AG09319 (cell line): Measurements from ENCODE around the gene SLC35B3.
"Not testable (repeated sequence)": the region's sequence is repeated elsewhere in the genome, so short reads cannot be mapped to it uniquely, and the experiment has no call there.

ENCODE experiments used
- DNase-seq: peaks from one replicate; pipeline ENCODE4 v3.0.0-alpha.2; 2010; ENCODE audit warnings: low read depth; ENCODE audit errors: extremely low read depth
- CTCF ChIP-seq: IDR thresholded peaks from 2 replicates; pipeline ENCODE4 v1.5.1; 2011; ENCODE audit warnings: low read depth, mild to moderate bottlenecking, inconsistent platforms, low read length, moderate library complexity

Gene SLC35B3

GRCh38 chr6:8435845-8436168 lies 462 bp upstream of the SLC35B3 start:
- TF ChIP-seq CTCF: no peak
- DNase-seq: no peak

GRCh38 chr6:8434727-8435092 lies 635 bp downstream of the SLC35B3 start:
- no peak for DNase-seq

GRCh38 chr6:8432614-8433013 lies 2.7 kb downstream of the SLC35B3 start:
- TF ChIP-seq CTCF: no peak
- no peak for DNase-seq

More at GRCh38 chr6:8434727-8435092, 635 bp downstream of the SLC35B3 start:
- no peak for TF ChIP-seq CTCF

- TF ChIP-seq CTCF: no peak
- DNase-seq: no peak
These were observed 5.5 kb downstream of the SLC35B3 start for GRCh38 chr6:8429821-8430220.

- DNase-seq: not testable (repeated sequence)
These were observed 8.8 kb downstream of the SLC35B3 start for GRCh38 chr6:8426544-8426943.

GRCh38 chr6:8420031-8420588 lies 15.2 kb downstream of the SLC35B3 start:
- DNase-seq: no peak
- TF ChIP-seq CTCF: no peak

GRCh38 chr6:8415913-8416312 lies 19.4 kb downstream of the SLC35B3 start:
- no peak for TF ChIP-seq CTCF
- DNase-seq: no peak

- no peak for TF ChIP-seq CTCF
- DNase-seq: no peak
These were observed 20.1 kb downstream of the SLC35B3 start for GRCh38 chr6:8415280-8415679.
